GM12872 (cell line): ENCODE results near the gene CRADD.

Source experiments
- CTCF ChIP-seq: IDR thresholded peaks from 3 replicates; pipeline ENCODE4 v1.5.1; 2011; ENCODE audit warnings: low read depth, mild to moderate bottlenecking, low read length, moderate library complexity; ENCODE audit not compliant: insufficient read depth

Gene CRADD

GRCh38 chr12:93813972-93814821 lies 137.0 kb downstream of the CRADD start:
- no peak for TF ChIP-seq CTCF

GRCh38 chr12:93818488-93819049 lies 141.4 kb downstream of the CRADD start:
- TF ChIP-seq CTCF, result no peak

GRCh38 chr12:93819050-93819491 lies 141.9 kb downstream of the CRADD start:
- no peak for TF ChIP-seq CTCF

- no peak for TF ChIP-seq CTCF
Measured at GRCh38 chr12:93823616-93824391, 146.6 kb downstream of the CRADD start.

GRCh38 chr12:93824514-93825500 lies 147.6 kb downstream of the CRADD start:
- TF ChIP-seq CTCF, result no peak

GRCh38 chr12:93825501-93825888 lies 148.3 kb downstream of the CRADD start:
- no peak for TF ChIP-seq CTCF
